GM18508 (cell line): ENCODE results near the gene CCNH.

Source experiments
- ATAC-seq: cut with Tn5 transposase; IDR thresholded peaks from one replicate; pipeline ENCODE4 v1.9.1; 2021; ENCODE audit warnings: moderate number of reproducible peaks; ENCODE audit not compliant: insufficient read depth, unreplicated experiment

CCNH gene

GRCh38 chr5:87367243-87367642, 45.5 kb downstream of the CCNH start:
- no peak for ATAC-seq

GRCh38 chr5:87361536-87362213, 51.1 kb downstream of the CCNH start:
- no peak for ATAC-seq

- ATAC-seq: no peak
These were observed 51.7 kb downstream of the CCNH start for GRCh38 chr5:87361031-87361445.

GRCh38 chr5:87360132-87360531, 52.6 kb downstream of the CCNH start:
- no peak for ATAC-seq

- ATAC-seq: no peak
These were observed 53.6 kb downstream of the CCNH start for GRCh38 chr5:87359106-87359505.

GRCh38 chr5:87354496-87354895, 58.2 kb downstream of the CCNH start:
- ATAC-seq: peak; percentile 96

- ATAC-seq: no peak
These were observed 64.9 kb downstream of the CCNH start for GRCh38 chr5:87347841-87348240.

- ATAC-seq: no peak
These were observed 65.5 kb downstream of the CCNH start for GRCh38 chr5:87347272-87347671.
